Progenitor cell of endocrine pancreas (in vitro differentiated cells): ENCODE results near the gene SCO2. TPM values are rescaled to one million over a fixed set of nuclear protein-coding genes. Genes with fewer than 3 reads are reported as not detected.
A peak's percentile ranks its signal among the peaks of the same experiment; 100 is the strongest.

Experiments used
- DNase-seq: peaks from one replicate; pipeline ENCODE4 v3.0.0; 2021; ENCODE audit warnings: low spot score; ENCODE audit not compliant: unreplicated experiment
- H3K27ac Mint-ChIP-seq: 2 replicates; pipeline ENCODE4 v1.8.0; 2021; ENCODE audit warnings: mild to moderate bottlenecking, moderate library complexity, mixed read lengths
- H3K27me3 Mint-ChIP-seq: 2 replicates; pipeline ENCODE4 v1.8.0; 2021; ENCODE audit warnings: mixed read lengths
- H3K36me3 Mint-ChIP-seq: 2 replicates; pipeline ENCODE4 v1.8.0; 2022; ENCODE audit warnings: mixed read lengths; ENCODE audit not compliant: insufficient read depth
- H3K4me1 Mint-ChIP-seq: 2 replicates; pipeline ENCODE4 v1.8.0; 2021; ENCODE audit warnings: low read depth, mixed read lengths
- H3K4me3 Mint-ChIP-seq: 2 replicates; pipeline ENCODE4 v1.8.0; 2021; ENCODE audit warnings: low read depth, mild to moderate bottlenecking, moderate library complexity, mixed read lengths
- H3K9me3 Mint-ChIP-seq: 2 replicates; pipeline ENCODE4 v1.8.0; 2021; ENCODE audit warnings: low read depth, mixed read lengths
- total RNA-seq: library from RNA; stranded (reverse); gene quantifications from 2 replicates; pipeline ENCODE4 v1.2.1, GENCODE V29; 2021
- TF ChIP-seq, protein P1 (sequence below): fragments of 200-600 bp; sonication (generic); IDR thresholded peaks from one replicate; pipeline ENCODE4 v1.5.0; 2021; ENCODE audit warnings: antibody characterized with exemption, mild to moderate bottlenecking; ENCODE audit not compliant: unreplicated experiment

SCO2 gene
- total RNA-seq, 1 donor from 2014 or later = 3.7 TPM

- H3K36me3 Mint-ChIP-seq = no peaks in the 10 kb centered on the region
- H3K9me3 Mint-ChIP-seq = no peaks in the 10 kb centered on the region
- H3K27me3 Mint-ChIP-seq = peaks cover 39% of the 10 kb centered on the region
- peaks cover 10% of the 10 kb centered on the region for H3K4me1 Mint-ChIP-seq
- no peak for DNase-seq
- H3K27ac Mint-ChIP-seq = peak overlapping the region; percentile 83
- TF ChIP-seq, protein P1, sequence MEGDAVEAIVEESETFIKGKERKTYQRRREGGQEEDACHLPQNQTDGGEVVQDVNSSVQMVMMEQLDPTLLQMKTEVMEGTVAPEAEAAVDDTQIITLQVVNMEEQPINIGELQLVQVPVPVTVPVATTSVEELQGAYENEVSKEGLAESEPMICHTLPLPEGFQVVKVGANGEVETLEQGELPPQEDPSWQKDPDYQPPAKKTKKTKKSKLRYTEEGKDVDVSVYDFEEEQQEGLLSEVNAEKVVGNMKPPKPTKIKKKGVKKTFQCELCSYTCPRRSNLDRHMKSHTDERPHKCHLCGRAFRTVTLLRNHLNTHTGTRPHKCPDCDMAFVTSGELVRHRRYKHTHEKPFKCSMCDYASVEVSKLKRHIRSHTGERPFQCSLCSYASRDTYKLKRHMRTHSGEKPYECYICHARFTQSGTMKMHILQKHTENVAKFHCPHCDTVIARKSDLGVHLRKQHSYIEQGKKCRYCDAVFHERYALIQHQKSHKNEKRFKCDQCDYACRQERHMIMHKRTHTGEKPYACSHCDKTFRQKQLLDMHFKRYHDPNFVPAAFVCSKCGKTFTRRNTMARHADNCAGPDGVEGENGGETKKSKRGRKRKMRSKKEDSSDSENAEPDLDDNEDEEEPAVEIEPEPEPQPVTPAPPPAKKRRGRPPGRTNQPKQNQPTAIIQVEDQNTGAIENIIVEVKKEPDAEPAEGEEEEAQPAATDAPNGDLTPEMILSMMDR = no peak
- peak overlapping the region; percentile 57 for H3K4me3 Mint-ChIP-seq
These were observed 7.7 kb upstream of the SCO2 start for GRCh38 chr22:50532824-50533796.

DNA sequence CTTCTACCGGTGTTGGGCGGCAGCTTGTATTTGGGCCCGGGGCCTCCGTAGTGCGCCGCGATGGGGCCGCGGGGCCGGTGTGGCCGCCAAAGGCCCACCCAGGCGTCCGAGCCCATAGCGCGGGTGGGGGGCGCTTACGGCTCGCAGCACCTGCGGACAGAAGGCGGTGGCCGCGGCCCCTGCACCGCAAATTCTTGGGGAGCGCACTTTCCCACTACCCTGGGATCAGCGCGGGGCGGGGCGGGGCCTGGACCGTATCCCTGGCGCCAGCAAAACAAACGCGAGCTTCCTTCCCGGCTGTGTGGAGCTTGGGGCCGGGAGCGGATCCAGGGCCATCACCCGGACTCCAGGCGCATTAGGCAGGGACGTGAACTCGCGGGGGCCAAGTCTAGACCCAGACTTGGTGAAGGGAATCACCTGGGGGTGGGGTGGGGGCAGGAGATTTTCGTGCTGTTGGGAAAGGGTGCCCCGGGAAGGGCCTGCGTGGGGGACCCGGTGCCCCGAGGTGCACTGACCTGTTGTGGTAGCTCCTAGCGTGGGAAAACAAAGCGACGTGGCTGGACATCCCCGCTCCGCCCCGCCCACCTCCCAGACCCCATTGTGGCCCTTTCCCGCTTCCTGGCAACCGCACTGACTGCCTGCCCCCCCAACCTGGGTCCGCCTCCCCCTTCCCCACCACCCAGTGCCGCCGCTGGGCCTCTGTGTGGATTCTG is 6.7 kb upstream of the SCO2 start:
- DNase-seq = no peak
- Mint-ChIP-seq H3K36me3 (no peaks in the 10 kb centered on the region), H3K27ac (no peak overlapping the region), H3K4me1 (peaks cover 11% of the 10 kb centered on the region), H3K9me3 (no peaks in the 10 kb centered on the region), H3K4me3 (peak overlapping the region; percentile 57), H3K27me3 (peaks cover 39% of the 10 kb centered on the region)
- TF ChIP-seq, protein P1 = no peak

DNA sequence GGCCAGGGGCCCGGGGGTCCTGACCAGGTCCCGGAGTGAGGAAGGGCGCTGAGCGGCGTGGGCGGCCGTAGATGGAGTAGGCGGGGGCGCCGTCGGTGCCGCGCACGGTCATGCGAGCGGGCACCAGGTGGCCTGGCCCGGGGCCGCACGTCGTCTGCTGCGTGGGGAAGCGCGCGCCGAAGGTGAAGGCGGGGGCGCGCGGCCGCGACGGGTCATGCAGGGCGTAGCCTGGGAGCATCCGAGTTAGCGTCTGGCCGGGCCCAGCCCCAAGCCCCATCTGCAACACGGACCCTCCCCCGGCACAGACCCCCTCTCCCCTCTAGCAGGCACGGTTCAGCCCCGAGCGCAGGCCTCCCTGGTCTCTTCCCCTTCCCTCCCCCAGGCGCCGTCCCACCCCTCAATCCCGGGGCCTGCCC is 6.2 kb upstream of the SCO2 start:
- H3K36me3 Mint-ChIP-seq = no peaks in the 10 kb centered on the region
- peaks cover 39% of the 10 kb centered on the region for H3K27me3 Mint-ChIP-seq
- no peak overlapping the region for H3K4me3 Mint-ChIP-seq
- no peaks in the 10 kb centered on the region for H3K9me3 Mint-ChIP-seq
- H3K27ac Mint-ChIP-seq = no peak overlapping the region
- TF ChIP-seq, protein P1 = no peak
- no peak for DNase-seq
- H3K4me1 Mint-ChIP-seq = peaks cover 14% of the 10 kb centered on the region

DNA sequence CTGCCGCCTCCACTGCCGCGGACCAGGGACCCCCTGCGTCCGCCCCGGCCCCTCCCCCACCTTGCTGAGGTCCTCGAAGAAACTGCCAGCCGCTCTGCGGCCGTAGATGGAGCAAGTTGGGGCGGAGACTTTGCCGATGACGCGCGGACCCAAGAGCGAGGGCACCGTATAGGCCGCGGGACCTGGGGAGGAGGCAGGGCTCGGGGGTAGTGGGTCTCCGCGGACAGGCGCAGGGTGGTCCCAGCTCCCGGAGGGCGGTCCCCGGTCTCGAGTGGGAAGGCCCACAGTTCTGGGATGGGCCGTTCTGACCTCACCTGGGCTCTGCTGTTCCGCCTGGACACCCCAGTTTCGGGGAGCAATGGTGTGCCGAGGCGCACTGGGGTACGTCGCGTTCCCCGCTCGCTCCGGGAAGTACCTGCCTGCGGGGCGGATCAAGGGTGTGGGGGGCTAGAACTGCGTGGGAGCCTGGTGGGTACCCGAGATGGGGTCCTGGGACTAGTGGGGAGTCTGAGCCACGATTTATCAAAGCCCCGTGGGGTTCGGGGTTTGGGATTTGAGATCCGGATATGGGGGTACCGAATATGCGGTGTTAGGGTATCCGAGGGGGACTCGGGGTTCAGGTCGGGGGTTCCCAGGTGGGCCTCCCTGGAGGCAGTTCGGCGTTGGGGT is 5.6 kb upstream of the SCO2 start:
- no peaks in the 10 kb centered on the region for H3K36me3 Mint-ChIP-seq
- TF ChIP-seq, protein P1 = no peak
- no peak for DNase-seq
- H3K27ac Mint-ChIP-seq = no peak overlapping the region
- peaks cover 39% of the 10 kb centered on the region for H3K27me3 Mint-ChIP-seq
- H3K9me3 Mint-ChIP-seq = no peaks in the 10 kb centered on the region
- peaks cover 14% of the 10 kb centered on the region for H3K4me1 Mint-ChIP-seq
- H3K4me3 Mint-ChIP-seq = peak overlapping the region; percentile 26

- Mint-ChIP-seq H3K4me3 (no peak overlapping the region), H3K36me3 (no peaks in the 10 kb centered on the region), H3K27ac (no peak overlapping the region), H3K9me3 (no peaks in the 10 kb centered on the region), H3K4me1 (peaks cover 14% of the 10 kb centered on the region), H3K27me3 (peaks cover 39% of the 10 kb centered on the region)
- TF ChIP-seq, protein P1 = no peak
- no peak for DNase-seq
These were observed 5.1 kb upstream of the SCO2 start for GRCh38 chr22:50530580-50530876.
